GM04504 (cell line): ENCODE data around the gene AMELX.

Source experiments
- DNase-seq: peaks from one replicate; pipeline ENCODE4 v3.0.0-alpha.2; 2012; ENCODE audit warnings: low read depth

The AMELX gene

GRCh38 chrX:11293113-11293512, at the start of gene AMELX:
TSS of gene AMELX (plus strand) at chrX:11293413. CDS start at chrX:11294789, 1,376 bp downstream.
- DNase-seq, result no peak

- peak; percentile 11 for DNase-seq
Observed at GRCh38 chrX:11244636-11245035, 48.6 kb upstream of the AMELX start.

- DNase-seq, result no peak
Observed at GRCh38 chrX:11254417-11255109, 38.6 kb upstream of the AMELX start.

GRCh38 chrX:11257290-11257689, 35.9 kb upstream of the AMELX start:
- DNase-seq, result no peak

- DNase-seq, result no peak
Observed at GRCh38 chrX:11257711-11258110, 35.5 kb upstream of the AMELX start.

- DNase-seq, result no peak
Observed at GRCh38 chrX:11259437-11259836, 33.8 kb upstream of the AMELX start.

- DNase-seq, result peak; percentile 15
Observed at GRCh38 chrX:11261260-11261659, 32.0 kb upstream of the AMELX start.

GRCh38 chrX:11264925-11265324, 28.3 kb upstream of the AMELX start:
- DNase-seq, result no peak

GRCh38 chrX:11265352-11265751, 27.9 kb upstream of the AMELX start:
- no peak for DNase-seq

- DNase-seq, result no peak
Observed at GRCh38 chrX:11266573-11267003, 26.6 kb upstream of the AMELX start.

- no peak for DNase-seq
Observed at GRCh38 chrX:11267425-11267824, 25.8 kb upstream of the AMELX start.

- no peak for DNase-seq
Observed at GRCh38 chrX:11269006-11269405, 24.2 kb upstream of the AMELX start.

GRCh38 chrX:11269996-11270395, 23.2 kb upstream of the AMELX start:
- no peak for DNase-seq

- DNase-seq, result no peak
Observed at GRCh38 chrX:11272290-11272689, 20.9 kb upstream of the AMELX start.

- no peak for DNase-seq
Observed at GRCh38 chrX:11272863-11273262, 20.4 kb upstream of the AMELX start.

- peak; percentile 9 for DNase-seq
Observed at GRCh38 chrX:11273544-11273943, 19.7 kb upstream of the AMELX start.

GRCh38 chrX:11282043-11282442, 11.2 kb upstream of the AMELX start:
- DNase-seq, result no peak

GRCh38 chrX:11285651-11286050, 7.6 kb upstream of the AMELX start:
- DNase-seq, result no peak

- no peak for DNase-seq
Observed at GRCh38 chrX:11287505-11287904, 5.7 kb upstream of the AMELX start.

- DNase-seq, result no peak
Observed at GRCh38 chrX:11290416-11291102, 2.7 kb upstream of the AMELX start.

GRCh38 chrX:11296051-11296450, 2.8 kb downstream of the AMELX start:
- no peak for DNase-seq

- DNase-seq, result no peak
Observed at GRCh38 chrX:11298600-11298999, 5.4 kb downstream of the AMELX start.

GRCh38 chrX:11304829-11305228, 11.6 kb downstream of the AMELX start:
- DNase-seq, result no peak

GRCh38 chrX:11305641-11306040, 12.4 kb downstream of the AMELX start:
- no peak for DNase-seq
